CD4-positive, alpha-beta T cell (primary cell): ENCODE results near the gene TMEM132D. TPM values are rescaled to one million over a fixed set of nuclear protein-coding genes. Genes with fewer than 3 reads are reported as not detected.

Experiments used
- ATAC-seq: fragments of 200-7000 bp; cut with Tn5 transposase; one replicate; pipeline ENCODE4 v1.10.0; 2022; ENCODE audit warnings: mild to moderate bottlenecking; ENCODE audit not compliant: poor library complexity
- CTCF ChIA-PET: fragments of 350-600 bp; sonication (Branson Sonifier 250); formaldehyde crosslinking; loops from one replicate; lab custom pipeline; 2021; ENCODE audit warnings: antibody characterized with exemption, inconsistent platforms; lab: Charles Lee
- POLR2A ChIA-PET: fragments of 350-600 bp; sonication (Branson Sonifier 250); formaldehyde crosslinking; loops from one replicate; lab custom pipeline; 2021; ENCODE audit warnings: antibody characterized with exemption, inconsistent platforms; lab: Charles Lee
- DNase-seq, 14 experiments: peaks; one replicate each; pipeline ENCODE4 v3.0.0-alpha.2; 2013 to 2020; ENCODE audit warnings: mixed read lengths in 2 of 14
- H3K27ac ChIP-seq, 2 donors: one replicate each; pipeline versions ENCODE4 v1.5.1 to v1.7.0; 2013; ENCODE audit warnings: low read length in 2 of 2, low read depth in 1 of 2, mild to moderate bottlenecking in 1 of 2
- H3K27me3 ChIP-seq, 2 experiments: 1 replicate in 1 of 2; 2 replicates in 1 of 2; pipeline versions ENCODE4 v1.6.1 to v1.7.0; 2013; ENCODE audit warnings: low read length in 2 of 2, control low read depth in 1 of 2, mild to moderate bottlenecking in 1 of 2, moderate library complexity in 1 of 2; ENCODE audit not compliant: insufficient read depth in 2 of 2, control insufficient read depth in 1 of 2
- H3K36me3 ChIP-seq: one replicate; pipeline ENCODE4 v1.6.1; 2013; ENCODE audit warnings: low read length, control low read depth; ENCODE audit not compliant: insufficient read depth
- H3K4me1 ChIP-seq: one replicate; pipeline ENCODE4 v1.6.1; 2013; ENCODE audit warnings: low read length, control low read depth; ENCODE audit not compliant: insufficient read depth
- H3K4me3 ChIP-seq: one replicate; pipeline ENCODE4 v1.5.1; 2013; ENCODE audit warnings: mild to moderate bottlenecking, low read length, moderate library complexity
- H3K9me3 ChIP-seq, 2 experiments: 1 replicate in 1 of 2; 2 replicates in 1 of 2; pipeline versions ENCODE4 v1.6.1 to v1.7.0; 2013; ENCODE audit warnings: low read length in 2 of 2, mild to moderate bottlenecking in 2 of 2, control low read depth in 1 of 2, moderate library complexity in 1 of 2; ENCODE audit not compliant: control insufficient read depth in 1 of 2, insufficient read depth in 1 of 2
- H3K27ac Mint-ChIP-seq: one replicate; pipeline ENCODE4 v1.8.0; 2020; ENCODE audit warnings: mixed read lengths
- H3K27me3 Mint-ChIP-seq: one replicate; pipeline ENCODE4 v1.8.0; 2021; ENCODE audit warnings: mixed read lengths
- H3K36me3 Mint-ChIP-seq: one replicate; pipeline ENCODE4 v1.8.0; 2021; ENCODE audit warnings: low read depth, mixed read lengths
- H3K4me1 Mint-ChIP-seq: one replicate; pipeline ENCODE4 v1.8.0; 2021; ENCODE audit warnings: low read depth, mixed read lengths
- H3K4me3 Mint-ChIP-seq: one replicate; pipeline ENCODE4 v1.8.0; 2020; ENCODE audit warnings: mild to moderate bottlenecking, mixed read lengths
- H3K9me3 Mint-ChIP-seq: one replicate; pipeline ENCODE4 v1.8.0; 2020; ENCODE audit warnings: mixed read lengths
- intact Hi-C, 2 experiments: fragments of 100-400 bp; cut with DNase I in 1 of 2; cut with micrococcal nuclease in 1 of 2; formaldehyde crosslinking; loops; one replicate each; pipeline versions ENCODE4 v1.15.1 to v1.9.0; 2023 to 2025; cut with DNase I, micrococcal nuclease
- total RNA-seq, 174 experiments: library from RNA in 2 of 174; stranded (reverse) in 2 of 174; gene quantifications; one replicate each; pipeline ENCODE4 v1.2.3 and lab custom pipeline; 2021 to 2026
- TF ChIP-seq, protein P1 (sequence below): fragments of 200-600 bp; IDR thresholded peaks from one replicate; pipeline ENCODE4 v1.8.0; 2022; ENCODE audit warnings: antibody characterized with exemption, mild to moderate bottlenecking

Gene TMEM132D
- total RNA-seq, 2 experiments from 2014 or later: not detected

DNA sequence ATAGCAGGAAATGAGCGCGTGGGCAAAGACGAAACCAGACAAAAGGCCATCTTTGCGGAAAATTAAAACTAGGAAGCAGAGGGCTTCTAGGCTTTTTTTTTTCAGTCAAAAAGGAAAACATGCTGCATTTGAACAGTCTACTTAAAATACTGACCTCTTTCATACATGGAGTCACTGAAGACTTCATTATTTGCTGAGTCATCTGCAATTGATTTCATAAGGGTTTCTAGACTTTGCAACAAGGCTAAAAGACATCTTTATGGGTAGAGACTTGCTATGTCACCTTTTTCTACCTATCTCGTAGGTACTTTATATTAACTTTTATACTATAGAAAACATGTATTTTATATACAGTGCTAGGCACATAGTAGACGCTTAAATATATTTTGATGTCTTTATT is 238.4 kb downstream of the TMEM132D start:
- intact Hi-C loops: loop anchor here in 1 of 2 experiments (10.0 kb wide), 1 partner anchor 271 kb away; no protein-coding TSS in a partner anchor
- DNase-seq (no peak), ATAC-seq (no peak)
- ChIA-PET POLR2A (no interaction called here), CTCF (no interaction called here)
- Mint-ChIP-seq H3K27me3 (no peaks in the 10 kb centered on the region), H3K4me1 (no peaks in the 10 kb centered on the region), H3K27ac (no peak overlapping the region), H3K4me3 (no peak overlapping the region), H3K36me3 (no peaks in the 10 kb centered on the region), H3K9me3 (peaks cover 4% of the 10 kb centered on the region)
- TF ChIP-seq, protein P1, sequence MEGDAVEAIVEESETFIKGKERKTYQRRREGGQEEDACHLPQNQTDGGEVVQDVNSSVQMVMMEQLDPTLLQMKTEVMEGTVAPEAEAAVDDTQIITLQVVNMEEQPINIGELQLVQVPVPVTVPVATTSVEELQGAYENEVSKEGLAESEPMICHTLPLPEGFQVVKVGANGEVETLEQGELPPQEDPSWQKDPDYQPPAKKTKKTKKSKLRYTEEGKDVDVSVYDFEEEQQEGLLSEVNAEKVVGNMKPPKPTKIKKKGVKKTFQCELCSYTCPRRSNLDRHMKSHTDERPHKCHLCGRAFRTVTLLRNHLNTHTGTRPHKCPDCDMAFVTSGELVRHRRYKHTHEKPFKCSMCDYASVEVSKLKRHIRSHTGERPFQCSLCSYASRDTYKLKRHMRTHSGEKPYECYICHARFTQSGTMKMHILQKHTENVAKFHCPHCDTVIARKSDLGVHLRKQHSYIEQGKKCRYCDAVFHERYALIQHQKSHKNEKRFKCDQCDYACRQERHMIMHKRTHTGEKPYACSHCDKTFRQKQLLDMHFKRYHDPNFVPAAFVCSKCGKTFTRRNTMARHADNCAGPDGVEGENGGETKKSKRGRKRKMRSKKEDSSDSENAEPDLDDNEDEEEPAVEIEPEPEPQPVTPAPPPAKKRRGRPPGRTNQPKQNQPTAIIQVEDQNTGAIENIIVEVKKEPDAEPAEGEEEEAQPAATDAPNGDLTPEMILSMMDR: no peak
- Histone ChIP-seq H3K27me3 (no peaks in the 10 kb centered on the region), H3K4me1 (no peaks in the 10 kb centered on the region), H3K36me3 (no peaks in the 10 kb centered on the region), H3K27ac (no peak overlapping the region), H3K4me3 (no peak overlapping the region), H3K9me3 (peaks cover 3 to 4% of the 10 kb centered on the region in 2 experiments)

GRCh38 chr12:129662234-129662633 is 241.6 kb downstream of the TMEM132D start:
- Mint-ChIP-seq H3K4me3 (no peak overlapping the region), H3K9me3 (no peaks in the 10 kb centered on the region), H3K4me1 (no peaks in the 10 kb centered on the region), H3K27me3 (no peaks in the 10 kb centered on the region), H3K27ac (no peak overlapping the region), H3K36me3 (no peaks in the 10 kb centered on the region)
- no peaks in the 10 kb centered on the region for H3K4me1 ChIP-seq
- CTCF ChIA-PET: no interaction called here
- no peaks in the 10 kb centered on the region for H3K27me3 ChIP-seq
- DNase-seq (no peak), ATAC-seq (no peak)
- TF ChIP-seq, protein P1: no peak
- POLR2A ChIA-PET: no interaction called here
- no peaks in the 10 kb centered on the region for H3K36me3 ChIP-seq
- no peak overlapping the region for H3K27ac ChIP-seq
- H3K4me3 ChIP-seq: no peak overlapping the region
- intact Hi-C loops: loop anchor here in 1 of 2 experiments (10.0 kb wide), 1 partner anchor 267 kb away; no protein-coding TSS in a partner anchor
- H3K9me3 ChIP-seq: peaks cover 0 to 3% of the 10 kb centered on the region in 2 experiments

- Histone ChIP-seq H3K4me1 (no peaks in the 10 kb centered on the region), H3K9me3 (peaks cover 0 to 3% of the 10 kb centered on the region in 2 experiments), H3K36me3 (no peaks in the 10 kb centered on the region), H3K27ac (no peak overlapping the region), H3K27me3 (no peaks in the 10 kb centered on the region), H3K4me3 (no peak overlapping the region)
- H3K27me3 Mint-ChIP-seq: no peaks in the 10 kb centered on the region
- intact Hi-C loops: loop anchor here in 1 of 2 experiments (10.0 kb wide), 1 partner anchor 266 kb away; no protein-coding TSS in a partner anchor
- ChIA-PET CTCF (no interaction called here), POLR2A (no interaction called here)
- TF ChIP-seq, protein P1: no peak
- H3K4me3 Mint-ChIP-seq: no peak overlapping the region
- DNase-seq (no peak), ATAC-seq (no peak)
- no peaks in the 10 kb centered on the region for H3K36me3 Mint-ChIP-seq
- no peak overlapping the region for H3K27ac Mint-ChIP-seq
- peaks cover 1% of the 10 kb centered on the region for H3K9me3 Mint-ChIP-seq
- H3K4me1 Mint-ChIP-seq: no peaks in the 10 kb centered on the region
These were observed 242.9 kb downstream of the TMEM132D start for GRCh38 chr12:129660946-129661345.
